Epithelial cell of proximal tubule (primary cell): ENCODE measurements around the gene PHF21B. TPM values are rescaled to one million over a fixed set of nuclear protein-coding genes. Genes with fewer than 3 reads are reported as not detected.
"Not testable (repeated sequence)": the region's sequence is repeated elsewhere in the genome, so short reads cannot be mapped to it uniquely, and the experiment has no call there.

Experiments
- DNase-seq: peaks from one replicate; pipeline ENCODE4 v3.0.0-alpha.2; 2011; ENCODE audit warnings: low read depth
- H3K4me3 ChIP-seq: 2 replicates; pipeline ENCODE4 v1.5.1; 2011; ENCODE audit warnings: low read depth, mild to moderate bottlenecking, low read length
- total RNA-seq: library from RNA; depleted of rRNA; stranded (reverse); fragments of >200 nt; gene quantifications from 2 replicates; pipeline ENCODE4 v1.2.3, GENCODE V29; 2015
- TF ChIP-seq, protein P1 (sequence below): conservative IDR thresholded peaks from 2 replicates; pipeline ENCODE4 v1.5.1; 2012; ENCODE audit warnings: low read depth, mild to moderate bottlenecking, low read length

Gene PHF21B
- total RNA-seq, 1 donor from 2014 or later = 2.0 TPM

GRCh38 chr22:44968736-44969135 is 41.1 kb downstream of the PHF21B start:
- TF ChIP-seq, protein P1, sequence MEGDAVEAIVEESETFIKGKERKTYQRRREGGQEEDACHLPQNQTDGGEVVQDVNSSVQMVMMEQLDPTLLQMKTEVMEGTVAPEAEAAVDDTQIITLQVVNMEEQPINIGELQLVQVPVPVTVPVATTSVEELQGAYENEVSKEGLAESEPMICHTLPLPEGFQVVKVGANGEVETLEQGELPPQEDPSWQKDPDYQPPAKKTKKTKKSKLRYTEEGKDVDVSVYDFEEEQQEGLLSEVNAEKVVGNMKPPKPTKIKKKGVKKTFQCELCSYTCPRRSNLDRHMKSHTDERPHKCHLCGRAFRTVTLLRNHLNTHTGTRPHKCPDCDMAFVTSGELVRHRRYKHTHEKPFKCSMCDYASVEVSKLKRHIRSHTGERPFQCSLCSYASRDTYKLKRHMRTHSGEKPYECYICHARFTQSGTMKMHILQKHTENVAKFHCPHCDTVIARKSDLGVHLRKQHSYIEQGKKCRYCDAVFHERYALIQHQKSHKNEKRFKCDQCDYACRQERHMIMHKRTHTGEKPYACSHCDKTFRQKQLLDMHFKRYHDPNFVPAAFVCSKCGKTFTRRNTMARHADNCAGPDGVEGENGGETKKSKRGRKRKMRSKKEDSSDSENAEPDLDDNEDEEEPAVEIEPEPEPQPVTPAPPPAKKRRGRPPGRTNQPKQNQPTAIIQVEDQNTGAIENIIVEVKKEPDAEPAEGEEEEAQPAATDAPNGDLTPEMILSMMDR = peak; percentile 15
- no peak overlapping the region for H3K4me3 ChIP-seq
- DNase-seq = no peak

GRCh38 chr22:44965171-44965570 is 44.6 kb downstream of the PHF21B start:
- TF ChIP-seq, protein P1 = no peak
- H3K4me3 ChIP-seq = no peak overlapping the region
- no peak for DNase-seq

- DNase-seq = no peak
- TF ChIP-seq, protein P1 = no peak
- no peak overlapping the region for H3K4me3 ChIP-seq
Measured at GRCh38 chr22:44964722-44965078, 45.1 kb downstream of the PHF21B start.

- TF ChIP-seq, protein P1 = no peak
- H3K4me3 ChIP-seq = no peak overlapping the region
- no peak for DNase-seq
Measured at GRCh38 chr22:44963832-44964721, 45.7 kb downstream of the PHF21B start.

DNA sequence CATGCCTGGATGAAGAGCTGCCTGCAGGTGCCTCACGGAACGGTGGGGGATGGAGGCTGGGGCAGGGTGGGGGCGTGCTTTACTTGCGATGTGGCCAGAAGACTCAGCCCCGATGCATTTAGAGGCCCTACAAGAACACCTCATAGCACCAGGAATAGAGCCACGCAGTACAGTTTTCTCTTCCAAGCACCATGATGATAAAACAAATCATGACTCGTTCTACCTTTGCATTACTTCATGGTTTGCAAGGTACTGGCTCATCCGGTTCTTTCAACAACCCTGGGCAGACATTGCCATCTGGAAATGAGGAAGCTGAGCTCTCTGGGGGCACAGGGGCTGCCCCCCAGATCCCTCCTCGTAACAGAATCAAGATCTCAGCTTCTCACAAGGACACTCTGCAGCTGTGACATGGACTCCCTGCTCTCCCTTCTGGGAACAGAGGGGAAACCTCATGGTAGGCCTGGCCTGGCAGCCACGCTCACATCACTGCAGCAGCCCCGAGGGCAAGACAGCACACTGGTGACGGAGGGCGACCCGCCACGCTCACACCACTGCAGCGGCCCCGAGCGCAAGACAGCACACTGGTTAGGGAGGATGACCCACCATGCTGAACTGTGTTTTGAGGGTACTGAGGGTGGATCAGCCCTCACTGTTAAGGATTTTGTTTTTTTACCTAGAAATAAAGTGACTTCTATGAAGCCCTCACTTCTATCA is 46.9 kb downstream of the PHF21B start:
- no peak for DNase-seq
- TF ChIP-seq, protein P1 = no peak
- no peak overlapping the region for H3K4me3 ChIP-seq

DNA sequence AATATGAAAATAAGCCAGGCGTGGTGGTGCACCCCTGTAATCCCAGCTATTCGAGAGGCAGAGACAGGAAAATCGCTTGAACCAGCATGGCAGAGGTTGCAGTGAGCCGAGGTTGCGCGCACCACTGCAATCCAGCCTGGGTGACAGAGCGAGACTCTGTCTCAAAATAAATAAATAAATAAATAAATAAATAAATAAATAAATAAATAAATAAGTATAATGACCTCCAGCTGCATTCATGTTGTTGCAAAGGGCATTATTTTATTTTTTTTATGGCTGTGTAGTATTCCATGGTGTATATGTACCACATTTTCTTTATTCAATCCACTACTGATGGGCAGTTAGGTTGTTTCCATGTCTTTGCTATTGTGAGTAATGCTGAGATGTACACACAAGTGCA is 48.1 kb downstream of the PHF21B start:
- DNase-seq, H3K4me3 ChIP-seq: not testable (repeated sequence)

GRCh38 chr22:44956840-44957767 is 52.7 kb downstream of the PHF21B start:
- TF ChIP-seq, protein P1 = peak; percentile 38
- no peak for DNase-seq
- no peak overlapping the region for H3K4me3 ChIP-seq
